ENCODE data around the gene SAMHD1. TPM values are rescaled to one million over a fixed set of nuclear protein-coding genes. Genes with fewer than 3 reads are reported as not detected.
A peak's percentile ranks its signal among the peaks of the same experiment; 100 is the strongest.

Gene SAMHD1
- total and polyA plus RNA-seq, 3 experiments from 2014 or later: 53.6 to 252 (median 55.7) TPM

GRCh38 chr20:36988494-36988966 is 37.0 kb upstream of the SAMHD1 start:
- no peaks in the 10 kb centered on the region for H3K36me3 ChIP-seq (ENCODE audit: insufficient read depth, low read length)
- no peaks in the 10 kb centered on the region for H3K27me3 Mint-ChIP-seq
- H3K4me1 ChIP-seq (ENCODE audit: insufficient read depth, low read length): peaks cover 29% of the 10 kb centered on the region
- peak overlapping the region in 7 of 8 donors; percentile 25 to 87 (median 77) for H3K27ac Mint-ChIP-seq
- DNase-seq: peak in 2 of 5 donors; percentile 4 to 45
- H3K4me1 Mint-ChIP-seq: peaks cover 30 to 42% (median 39%) of the 10 kb centered on the region in 3 donors
- H3K27ac ChIP-seq (ENCODE audit: low read depth, low read length): no peak overlapping the region
- H3K9me3 ChIP-seq (ENCODE audit: low read length): no peaks in the 10 kb centered on the region
- H3K4me3 Mint-ChIP-seq: peak overlapping the region in 3 of 7 donors; percentile 5 to 33 (median 9)
- ChIA-PET CTCF (no interaction called here), POLR2A (interaction anchor here (0.5 to 1.1 kb wide), 3 partner anchors 16 to 40 kb away, joined by 3 read pairs; no protein-coding TSS in a partner anchor)
- H3K36me3 Mint-ChIP-seq: peaks cover 4 to 14% (median 9%) of the 10 kb centered on the region in 3 donors
- H3K4me3 ChIP-seq (ENCODE audit: low read length): no peak overlapping the region
- no peaks in the 10 kb centered on the region for H3K27me3 ChIP-seq (ENCODE audit: insufficient read depth, low read length, poor library complexity, severe bottlenecking)
- peaks cover 3 to 7% (median 6%) of the 10 kb centered on the region in 5 donors for H3K9me3 Mint-ChIP-seq

DNA sequence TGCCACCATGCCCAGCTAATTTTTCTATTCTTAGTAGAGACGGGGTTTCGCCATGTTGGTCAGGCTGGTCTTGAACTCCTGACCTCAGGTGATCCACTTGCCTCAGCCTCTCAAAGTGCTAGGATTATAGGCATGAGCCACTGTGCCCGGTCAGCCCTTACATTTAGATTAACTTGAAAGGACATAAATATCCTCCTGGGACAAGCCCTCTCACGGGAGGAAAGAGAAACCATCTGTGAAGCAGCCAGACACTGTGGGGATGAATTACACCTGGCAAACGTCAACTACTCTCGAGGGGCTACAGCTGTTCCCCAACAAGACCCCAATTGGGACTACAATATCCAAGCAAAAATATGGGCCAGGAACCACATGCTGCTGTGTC is 32.7 kb upstream of the SAMHD1 start:
- Histone ChIP-seq H3K9me3 (ENCODE audit: low read length) (no peaks in the 10 kb centered on the region), H3K27ac (ENCODE audit: low read depth, low read length) (no peak overlapping the region), H3K36me3 (ENCODE audit: insufficient read depth, low read length) (no peaks in the 10 kb centered on the region), H3K4me3 (ENCODE audit: low read length) (no peak overlapping the region), H3K4me1 (ENCODE audit: insufficient read depth, low read length) (peaks cover 20% of the 10 kb centered on the region), H3K27me3 (ENCODE audit: insufficient read depth, low read length, poor library complexity, severe bottlenecking) (no peaks in the 10 kb centered on the region)
- H3K36me3 Mint-ChIP-seq: peaks cover 0 to 3% (median 2%) of the 10 kb centered on the region in 3 donors
- H3K4me3 Mint-ChIP-seq: no peak overlapping the region
- H3K9me3 Mint-ChIP-seq: no peaks in the 10 kb centered on the region
- H3K27me3 Mint-ChIP-seq: no peaks in the 10 kb centered on the region
- peak overlapping the region in 1 of 8 donors; percentile 17 for H3K27ac Mint-ChIP-seq
- DNase-seq: no peak
- POLR2A ChIA-PET: interaction anchor here (0.6 kb wide), 2 partner anchors 59 to 96 kb away, joined by 3 to 7 read pairs; no protein-coding TSS in a partner anchor
- CTCF ChIA-PET: interaction anchor here (1.4 kb wide), 1 partner anchor 9 kb away, joined by 5 read pairs; no protein-coding TSS in a partner anchor
- peaks cover 14 to 21% (median 19%) of the 10 kb centered on the region in 3 donors for H3K4me1 Mint-ChIP-seq

DNA sequence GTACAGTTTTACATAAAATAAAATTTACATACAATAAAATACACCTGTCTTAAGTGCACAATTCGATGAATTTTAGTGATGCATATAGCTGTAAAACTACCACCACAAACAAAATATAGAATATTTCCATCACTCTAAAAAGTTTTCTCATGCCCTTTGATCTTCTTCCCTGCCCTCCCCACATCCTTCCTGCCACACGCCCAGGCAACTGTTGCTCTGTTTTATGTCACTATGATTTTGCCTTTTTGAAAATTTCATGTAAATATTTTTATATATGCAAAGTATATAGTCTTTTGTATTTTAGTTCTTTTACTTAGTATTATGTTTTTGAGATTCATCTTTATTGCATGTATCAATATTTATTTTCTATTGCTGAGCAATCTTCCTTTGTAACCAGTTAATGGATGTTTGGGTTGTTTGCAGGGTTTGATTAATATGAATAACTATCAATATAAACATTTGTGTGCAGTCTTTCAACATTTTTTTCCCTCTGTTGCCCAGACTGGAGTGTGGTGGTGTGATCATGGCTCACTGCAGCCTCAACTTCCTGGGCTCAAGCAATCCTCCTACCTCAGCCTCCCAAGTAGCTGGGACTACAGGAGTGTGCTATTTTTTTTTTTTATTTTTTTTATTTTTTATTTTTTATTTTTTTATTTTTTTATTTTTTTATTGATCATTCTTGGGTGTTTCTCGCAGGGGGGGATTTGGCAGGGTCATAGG is 23.8 kb upstream of the SAMHD1 start:
- peaks cover 37% of the 10 kb centered on the region for H3K4me1 ChIP-seq (ENCODE audit: insufficient read depth, low read length)
- CTCF ChIA-PET: interaction anchor here (0.8 to 1.6 kb wide), 4 partner anchors 8 to 68 kb away, joined by 3 to 5 read pairs (median 4); no protein-coding TSS in a partner anchor
- H3K4me3 Mint-ChIP-seq: peak overlapping the region; percentile 60 to 86 (median 66)
- H3K27ac ChIP-seq (ENCODE audit: low read depth, low read length): peak overlapping the region; percentile 57
- peak overlapping the region; percentile 26 to 85 (median 82) for H3K27ac Mint-ChIP-seq
- no peaks in the 10 kb centered on the region for H3K27me3 ChIP-seq (ENCODE audit: insufficient read depth, low read length, poor library complexity, severe bottlenecking)
- H3K9me3 Mint-ChIP-seq: no peaks in the 10 kb centered on the region
- DNase-seq: peak; percentile 53 to 86 (median 76)
- POLR2A ChIA-PET: interaction anchor here (0.6 to 1.3 kb wide), 5 partner anchors 8 to 68 kb away, joined by 3 to 9 read pairs (median 6); no protein-coding TSS in a partner anchor
- H3K4me1 Mint-ChIP-seq: peaks cover 30 to 48% (median 45%) of the 10 kb centered on the region in 3 donors
- H3K36me3 Mint-ChIP-seq: peaks cover 0 to 6% (median 1%) of the 10 kb centered on the region in 3 donors
- H3K36me3 ChIP-seq (ENCODE audit: insufficient read depth, low read length): no peaks in the 10 kb centered on the region
- H3K4me3 ChIP-seq (ENCODE audit: low read length): no peak overlapping the region
- peaks cover 0 to 1% of the 10 kb centered on the region in 2 donors for H3K27me3 Mint-ChIP-seq
- no peaks in the 10 kb centered on the region for H3K9me3 ChIP-seq (ENCODE audit: low read length)

DNA sequence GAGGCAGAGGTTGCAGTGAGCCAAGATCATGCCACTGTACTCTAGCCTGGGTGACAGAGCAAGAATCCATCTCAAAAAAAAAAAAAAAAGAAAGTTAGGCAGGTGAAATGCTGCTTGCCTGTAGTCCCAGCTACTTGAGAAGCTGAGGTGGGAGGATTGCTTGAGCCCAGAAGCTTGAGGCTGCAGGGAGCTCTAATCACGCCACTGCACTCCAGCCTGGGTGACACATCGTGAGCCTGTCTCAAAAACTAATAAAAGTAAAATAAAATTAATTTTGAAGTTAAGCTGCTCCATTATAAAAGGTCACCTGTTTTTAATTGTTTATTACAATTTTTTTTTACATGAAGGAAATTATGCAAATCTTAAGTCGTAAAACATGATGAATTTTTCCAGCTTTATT is 23.2 kb upstream of the SAMHD1 start:
- H3K4me3 Mint-ChIP-seq: peak overlapping the region in 6 of 7 donors; percentile 60 to 86 (median 64)
- Histone ChIP-seq H3K4me1 (ENCODE audit: insufficient read depth, low read length) (peaks cover 43% of the 10 kb centered on the region), H3K27ac (ENCODE audit: low read depth, low read length) (peak overlapping the region; percentile 0), H3K9me3 (ENCODE audit: low read length) (no peaks in the 10 kb centered on the region), H3K27me3 (ENCODE audit: insufficient read depth, low read length, poor library complexity, severe bottlenecking) (no peaks in the 10 kb centered on the region), H3K36me3 (ENCODE audit: insufficient read depth, low read length) (no peaks in the 10 kb centered on the region), H3K4me3 (ENCODE audit: low read length) (no peak overlapping the region)
- H3K27ac Mint-ChIP-seq: peak overlapping the region; percentile 0 to 84 (median 80)
- H3K9me3 Mint-ChIP-seq: no peaks in the 10 kb centered on the region
- ChIA-PET POLR2A (interaction anchor here (0.6 to 1.3 kb wide), 4 partner anchors 9 to 69 kb away, joined by 3 to 9 read pairs (median 4); no protein-coding TSS in a partner anchor), CTCF (interaction anchor here (0.8 to 1.6 kb wide), 4 partner anchors 9 to 69 kb away, joined by 3 to 5 read pairs (median 4); no protein-coding TSS in a partner anchor)
- peaks cover 0 to 10% (median 1%) of the 10 kb centered on the region in 3 donors for H3K36me3 Mint-ChIP-seq
- peaks cover 0 to 1% of the 10 kb centered on the region in 2 donors for H3K27me3 Mint-ChIP-seq
- peaks cover 36 to 54% (median 51%) of the 10 kb centered on the region in 3 donors for H3K4me1 Mint-ChIP-seq
- DNase-seq: peak in 2 of 5 donors; percentile 12 to 51

DNA sequence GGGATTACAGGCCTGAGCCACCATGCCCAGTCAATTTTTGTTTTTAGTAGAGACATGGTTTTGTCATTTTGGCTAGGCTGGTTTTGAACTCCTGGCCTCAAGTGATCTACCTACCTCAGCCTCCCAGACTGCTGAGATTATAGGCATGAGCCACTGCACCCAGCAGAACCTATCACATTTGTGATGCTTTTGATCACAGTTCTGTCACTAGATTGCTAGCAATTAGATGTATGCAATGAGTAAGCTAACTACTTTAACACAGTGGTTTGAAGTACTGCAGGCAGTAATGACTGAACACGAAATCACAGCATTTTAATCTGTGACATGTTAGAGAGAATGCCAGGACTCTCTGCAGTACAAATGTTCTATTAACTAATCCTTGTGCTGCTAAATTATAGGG is 19.6 kb upstream of the SAMHD1 start:
- H3K27me3 ChIP-seq (ENCODE audit: insufficient read depth, low read length, poor library complexity, severe bottlenecking): no peaks in the 10 kb centered on the region
- peak overlapping the region; percentile 13 for H3K4me3 ChIP-seq (ENCODE audit: low read length)
- Mint-ChIP-seq H3K9me3 (no peaks in the 10 kb centered on the region), H3K27ac (peak overlapping the region; percentile 29 to 94 (median 82)), H3K4me3 (peak overlapping the region; percentile 4 to 48 (median 15)), H3K27me3 (peaks cover 0 to 3% of the 10 kb centered on the region in 2 donors), H3K4me1 (peaks cover 51 to 77% (median 77%) of the 10 kb centered on the region in 3 donors), H3K36me3 (peaks cover 0 to 14% (median 4%) of the 10 kb centered on the region in 3 donors)
- no peak overlapping the region for H3K27ac ChIP-seq (ENCODE audit: low read depth, low read length)
- ChIA-PET POLR2A (interaction anchor here (1.5 kb wide), 1 partner anchor 17 kb away, joined by 3 read pairs; no protein-coding TSS in a partner anchor), CTCF (no interaction called here)
- H3K4me1 ChIP-seq (ENCODE audit: insufficient read depth, low read length): peaks cover 72% of the 10 kb centered on the region
- no peak for DNase-seq
- H3K9me3 ChIP-seq (ENCODE audit: low read length): no peaks in the 10 kb centered on the region
- no peaks in the 10 kb centered on the region for H3K36me3 ChIP-seq (ENCODE audit: insufficient read depth, low read length)

DNA sequence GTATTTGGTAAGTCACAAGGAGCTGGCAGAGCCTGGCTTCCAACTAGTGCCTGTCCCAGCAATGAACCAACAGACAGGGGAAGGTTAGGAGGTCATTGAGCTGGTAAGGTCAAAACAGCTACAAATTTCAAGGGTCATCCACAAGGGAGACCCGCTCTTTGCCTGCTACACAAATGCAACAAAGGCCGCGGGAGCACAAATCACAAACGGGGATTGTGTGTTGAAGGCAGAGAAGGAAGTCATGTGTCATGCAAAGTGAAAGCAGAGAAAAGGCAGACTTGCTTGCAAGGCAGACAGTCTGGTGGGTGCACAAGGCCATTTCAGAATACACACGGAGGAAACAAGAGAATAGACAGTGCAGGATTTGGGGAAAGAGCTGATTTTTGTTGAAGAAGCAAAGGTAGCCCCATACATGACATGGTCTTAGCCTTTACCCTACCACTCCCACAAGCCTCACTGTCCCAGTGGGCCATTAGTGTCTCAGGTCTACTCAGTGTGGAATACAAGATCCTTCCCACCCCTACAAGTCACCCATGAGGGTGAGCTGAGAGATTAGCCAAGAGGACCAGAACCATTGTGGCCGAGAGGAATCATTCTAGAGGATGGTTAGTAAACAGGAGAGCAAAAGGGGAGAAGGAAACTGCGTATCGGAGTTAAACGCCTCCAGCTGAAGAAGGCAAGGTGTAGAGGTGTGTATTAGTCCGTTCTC is 18.1 kb upstream of the SAMHD1 start:
- H3K4me1 Mint-ChIP-seq: peaks cover 45 to 70% (median 65%) of the 10 kb centered on the region in 3 donors
- no peaks in the 10 kb centered on the region for H3K27me3 ChIP-seq (ENCODE audit: insufficient read depth, low read length, poor library complexity, severe bottlenecking)

DNA sequence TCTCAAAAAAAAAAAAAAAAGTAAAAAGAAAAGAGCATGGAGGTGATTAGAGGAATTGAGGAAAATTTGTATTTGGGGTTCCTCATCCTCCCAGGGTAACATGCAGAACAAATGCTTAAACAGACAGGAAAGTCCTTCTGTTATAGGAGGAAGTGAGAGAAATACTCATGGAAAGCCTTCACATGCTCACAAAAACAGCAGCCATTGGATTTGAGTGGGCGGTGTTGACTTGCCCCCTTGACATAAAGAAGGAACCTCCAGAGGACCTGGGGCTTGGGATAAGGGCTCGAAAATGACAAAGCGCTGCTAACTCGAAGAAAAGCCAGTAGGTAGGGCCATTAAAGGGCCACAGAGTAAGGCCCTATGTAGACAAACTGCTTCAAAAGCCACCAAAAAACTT is 17.5 kb upstream of the SAMHD1 start:
- Histone ChIP-seq H3K9me3 (ENCODE audit: low read length) (no peaks in the 10 kb centered on the region), H3K36me3 (ENCODE audit: insufficient read depth, low read length) (no peaks in the 10 kb centered on the region), H3K4me3 (ENCODE audit: low read length) (peak overlapping the region; percentile 56), H3K4me1 (ENCODE audit: insufficient read depth, low read length) (peaks cover 63% of the 10 kb centered on the region), H3K27ac (ENCODE audit: low read depth, low read length) (no peak overlapping the region), H3K27me3 (ENCODE audit: insufficient read depth, low read length, poor library complexity, severe bottlenecking) (no peaks in the 10 kb centered on the region)
- peaks cover 0 to 14% (median 4%) of the 10 kb centered on the region in 3 donors for H3K36me3 Mint-ChIP-seq
- peak overlapping the region; percentile 81 to 94 (median 90) for H3K27ac Mint-ChIP-seq
- H3K4me1 Mint-ChIP-seq: peaks cover 43 to 70% (median 64%) of the 10 kb centered on the region in 3 donors
- peak overlapping the region in 5 of 7 donors; percentile 52 to 75 (median 72) for H3K4me3 Mint-ChIP-seq
- DNase-seq: no peak
- ChIA-PET CTCF (interaction anchor here (0.5 to 1.3 kb wide), 2 partner anchors 39 to 110 kb away, joined by 3 read pairs; no protein-coding TSS in a partner anchor), POLR2A (interaction anchor here (0.7 kb wide), 1 partner anchor 113 kb away, joined by 6 read pairs; no protein-coding TSS in a partner anchor)
- H3K27me3 Mint-ChIP-seq: peaks cover 0 to 2% of the 10 kb centered on the region in 2 donors
- no peaks in the 10 kb centered on the region for H3K9me3 Mint-ChIP-seq

More for the DNA sequence above, 18.1 kb upstream of the SAMHD1 start:
- Histone ChIP-seq H3K9me3 (ENCODE audit: low read length) (no peaks in the 10 kb centered on the region), H3K27ac (ENCODE audit: low read depth, low read length) (no peak overlapping the region), H3K4me1 (ENCODE audit: insufficient read depth, low read length) (peaks cover 69% of the 10 kb centered on the region), H3K36me3 (ENCODE audit: insufficient read depth, low read length) (no peaks in the 10 kb centered on the region), H3K4me3 (ENCODE audit: low read length) (peak overlapping the region; percentile 56)
- CTCF ChIA-PET: interaction anchor here (0.5 to 1.3 kb wide), 3 partner anchors 17 to 109 kb away, joined by 3 read pairs; no protein-coding TSS in a partner anchor
- peaks cover 0 to 2% of the 10 kb centered on the region in 2 donors for H3K27me3 Mint-ChIP-seq
- peak overlapping the region; percentile 34 to 80 (median 72) for H3K4me3 Mint-ChIP-seq
- peaks cover 0 to 14% (median 4%) of the 10 kb centered on the region in 3 donors for H3K36me3 Mint-ChIP-seq
- no peaks in the 10 kb centered on the region for H3K9me3 Mint-ChIP-seq
- peak in 3 of 5 donors; percentile 6 to 56 (median 50) for DNase-seq
- H3K27ac Mint-ChIP-seq: peak overlapping the region; percentile 81 to 97 (median 90)
- POLR2A ChIA-PET: interaction anchor here (1.5 kb wide), 1 partner anchor 19 kb away, joined by 3 read pairs; no protein-coding TSS in a partner anchor
